HG03064 (cell line): ENCODE measurements around the gene DHH.

Source experiments
- ATAC-seq: cut with Tn5 transposase; IDR thresholded peaks from one replicate; pipeline ENCODE4 v1.9.1; 2021; ENCODE audit warnings: low read depth; ENCODE audit not compliant: unreplicated experiment

Gene DHH

DNA sequence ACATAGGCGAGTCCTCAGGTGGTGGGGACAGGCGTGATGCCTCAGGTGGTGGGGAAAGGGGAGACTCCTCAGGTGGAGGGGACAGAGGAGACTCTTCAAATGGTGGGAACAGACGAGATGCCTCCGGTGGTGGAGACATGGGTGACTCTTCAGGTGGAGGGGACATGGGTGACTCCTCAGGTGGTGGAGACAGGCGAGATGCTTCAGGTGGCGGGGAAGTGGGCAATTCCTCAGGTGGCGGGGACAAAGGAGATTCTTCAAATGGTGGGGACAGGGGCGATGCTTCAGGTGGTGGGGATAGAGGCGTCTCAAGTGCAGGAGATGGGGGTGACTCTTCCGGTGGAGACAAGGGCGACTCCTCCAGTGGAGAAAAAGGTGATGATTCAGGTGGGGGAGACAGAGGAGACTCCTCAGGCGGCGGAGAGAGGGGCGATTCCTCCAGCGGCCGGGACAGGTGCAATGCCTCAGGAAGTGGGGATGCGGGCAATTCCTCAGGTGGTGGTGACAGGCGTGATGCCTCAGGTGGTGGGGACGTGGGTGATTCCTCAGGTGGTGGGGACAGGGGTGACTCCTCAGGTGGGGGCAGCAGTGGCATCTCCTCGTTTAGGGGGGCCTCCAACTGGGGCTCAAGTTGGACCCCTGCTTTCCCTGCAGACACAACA is 42.7 kb downstream of the DHH start:
- ATAC-seq, result no peak

- no peak for ATAC-seq
These were observed 43.2 kb downstream of the DHH start for GRCh38 chr12:49051373-49051764.

GRCh38 chr12:49050507-49051372 is 43.9 kb downstream of the DHH start:
- no peak for ATAC-seq

DNA sequence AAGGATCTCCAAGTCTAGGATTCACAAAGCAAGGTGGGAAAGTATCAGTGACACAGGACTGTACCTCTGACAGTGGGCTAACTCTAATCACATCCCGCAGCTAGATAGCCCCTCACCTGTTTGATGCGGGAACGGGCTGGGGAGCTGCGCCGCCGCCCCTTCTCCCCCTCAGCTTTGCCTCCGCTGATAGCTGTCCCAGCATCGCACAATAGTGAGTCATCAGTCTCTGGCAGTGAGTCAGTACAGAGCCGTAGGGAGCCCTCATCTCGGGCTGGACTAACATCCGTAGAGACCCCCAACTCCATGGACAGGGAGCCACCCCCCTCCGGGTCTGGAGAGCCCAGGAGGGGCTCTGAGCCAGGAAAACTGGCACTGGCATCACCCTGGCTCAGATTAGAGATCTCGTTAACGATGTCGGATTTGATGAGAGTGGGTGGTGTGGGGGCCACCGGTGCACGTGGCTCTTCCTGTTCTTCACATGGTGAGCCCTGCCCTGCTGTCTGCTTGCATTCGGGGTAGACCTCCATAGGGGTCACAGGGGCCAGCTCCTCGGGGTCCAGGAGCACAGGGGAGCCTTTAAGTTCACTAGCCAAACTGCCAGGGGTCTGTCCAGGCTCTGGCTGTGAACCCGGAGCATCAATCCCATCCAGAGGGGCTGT is 44.9 kb downstream of the DHH start:
- no peak for ATAC-seq

DNA sequence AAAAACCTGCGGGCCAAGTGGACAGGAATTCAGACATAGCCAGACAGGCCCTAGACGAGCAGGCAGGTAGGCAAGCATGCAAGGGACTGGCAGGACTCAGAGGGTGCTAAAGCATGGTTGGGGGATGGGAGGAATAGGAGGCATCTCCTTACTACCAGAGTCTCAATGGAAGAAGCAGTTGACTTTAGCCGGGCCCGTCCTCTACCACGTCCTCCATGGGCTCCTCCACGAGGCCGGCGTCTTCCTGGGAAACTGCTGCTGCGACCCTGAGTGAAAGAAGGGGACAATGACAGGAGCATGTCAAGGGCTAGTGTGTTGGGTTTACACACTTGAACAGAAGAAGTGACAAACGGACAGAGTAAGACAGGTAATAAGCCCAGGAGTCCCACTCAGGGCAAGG is 45.6 kb downstream of the DHH start:
- ATAC-seq, result no peak

DNA sequence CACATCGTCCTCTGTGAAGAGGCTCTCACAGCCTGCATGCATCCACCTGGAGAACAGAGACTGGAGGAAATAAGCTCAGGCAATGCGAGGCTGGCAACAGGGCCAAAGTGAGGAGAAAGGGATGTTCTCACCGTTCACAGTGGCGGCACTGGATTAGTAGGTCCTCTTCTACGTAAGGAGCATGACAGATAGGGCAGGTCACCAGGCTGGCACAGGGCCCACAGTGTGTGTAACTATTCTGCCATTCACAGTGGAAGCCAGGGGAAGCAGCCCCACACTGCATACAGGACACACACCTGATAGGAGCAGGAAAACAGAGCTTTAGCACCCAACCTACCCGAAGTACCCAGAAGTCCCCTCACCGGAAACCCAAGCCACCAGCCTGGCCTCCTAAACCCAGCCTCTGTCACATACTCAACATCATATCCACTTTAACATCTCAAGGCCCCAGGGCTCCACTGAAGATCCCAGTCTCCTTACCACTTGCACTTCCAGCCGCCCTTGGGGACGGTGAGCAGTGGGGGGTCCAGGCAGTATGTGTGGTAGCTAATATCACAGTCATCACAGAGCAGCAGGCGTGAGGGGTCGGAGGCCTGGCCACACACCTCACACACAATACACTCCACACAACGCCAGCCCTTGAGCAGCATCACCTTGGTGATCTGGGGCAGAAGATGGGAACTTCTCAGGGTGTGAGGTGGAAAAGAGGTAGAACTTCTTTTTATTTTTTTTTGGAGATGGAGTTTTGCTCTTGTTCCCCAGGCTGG is 48.3 kb downstream of the DHH start:
- ATAC-seq, result no peak

DNA sequence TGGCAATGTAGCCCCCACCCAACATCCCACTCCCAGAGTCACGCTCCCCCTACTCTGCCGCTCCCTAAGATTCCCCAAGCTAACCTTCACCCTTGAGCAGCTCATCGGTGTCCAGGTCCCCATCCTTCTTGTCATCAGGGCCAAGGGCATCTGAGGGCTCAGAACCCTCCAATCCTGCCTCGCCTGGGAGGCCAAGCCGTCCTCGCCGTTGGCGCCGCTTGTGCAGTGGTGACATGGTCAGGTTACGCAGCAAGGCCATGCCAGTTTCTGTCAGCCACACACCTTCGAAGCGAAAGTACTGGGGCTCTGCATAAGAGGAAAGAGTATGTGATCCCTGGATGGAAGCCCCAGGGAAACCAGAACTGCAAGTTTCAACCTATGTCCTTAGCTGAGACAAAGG is 49.9 kb downstream of the DHH start:
- no peak for ATAC-seq

DNA sequence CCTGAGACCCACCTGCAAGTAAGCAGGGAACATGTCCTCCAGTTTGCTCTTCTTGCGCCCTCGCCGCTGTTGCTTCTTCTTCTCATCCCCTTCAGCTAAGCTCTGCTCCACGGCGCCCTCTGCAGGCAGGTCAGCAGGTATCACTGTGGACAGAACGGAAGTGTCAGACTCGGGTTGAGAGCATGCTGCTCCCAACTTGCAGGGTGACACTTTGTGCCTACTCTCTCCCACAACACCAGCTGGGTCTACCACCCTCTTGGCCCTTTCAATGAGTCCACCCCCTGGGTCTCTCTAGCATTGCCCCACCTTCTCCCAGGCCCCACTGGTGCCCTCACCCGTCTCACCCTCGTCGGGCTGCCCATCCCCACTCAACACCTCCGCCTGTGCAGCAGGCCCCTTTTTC is 50.7 kb downstream of the DHH start:
- ATAC-seq, result no peak

DNA sequence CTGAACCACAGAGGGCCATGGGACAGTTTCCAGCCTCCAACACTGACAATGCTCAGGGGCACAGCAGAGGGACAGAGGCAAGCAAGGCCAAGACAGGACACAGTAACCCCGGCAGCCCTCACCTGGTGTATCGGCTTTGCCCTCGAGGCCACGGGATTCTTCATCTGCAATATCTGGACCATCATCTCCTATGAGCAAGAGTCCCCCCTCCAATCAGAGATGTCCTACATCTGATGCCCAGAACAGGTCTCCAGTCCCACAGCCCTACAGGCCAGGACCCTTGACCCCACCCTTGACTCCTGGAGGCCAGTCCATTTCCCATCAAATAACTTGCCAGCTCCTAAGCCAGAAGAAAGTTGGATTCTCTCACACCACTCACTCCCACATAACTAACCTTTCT is 51.4 kb downstream of the DHH start:
- ATAC-seq, result no peak

DNA sequence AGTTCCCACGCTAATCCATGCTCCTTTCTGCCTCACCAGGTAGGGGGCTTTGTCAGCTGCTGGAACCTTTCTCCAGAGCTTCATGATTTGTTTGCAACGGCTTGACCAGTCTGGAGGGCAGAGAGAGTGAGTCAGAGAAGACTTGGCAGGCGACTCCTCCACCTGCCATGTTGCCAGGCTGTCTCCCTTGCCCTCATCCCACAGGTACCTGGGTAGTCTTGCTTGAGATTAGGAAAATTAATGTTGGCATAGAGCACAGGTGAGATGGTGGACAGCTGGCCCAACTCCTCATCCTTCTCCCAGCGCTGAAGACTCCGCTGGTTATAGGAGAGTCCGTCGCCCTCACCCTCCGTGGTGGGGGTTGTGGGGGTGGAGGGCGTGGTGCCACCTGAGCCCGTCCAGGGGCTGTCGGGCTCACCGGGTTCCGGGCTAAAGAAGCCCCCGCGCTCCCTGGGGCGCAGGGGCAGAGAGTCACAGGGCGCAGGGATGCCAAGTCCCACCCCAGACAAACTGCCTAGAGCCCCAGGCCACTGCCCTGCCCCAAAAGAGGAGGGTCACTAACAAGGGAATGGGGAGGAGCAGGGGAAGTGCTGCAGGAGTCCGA is 52.6 kb downstream of the DHH start:
- no peak for ATAC-seq

- no peak for ATAC-seq
These were observed 53.3 kb downstream of the DHH start for GRCh38 chr12:49041036-49041880.

GRCh38 chr12:49040364-49040855 is 54.2 kb downstream of the DHH start:
- ATAC-seq, result no peak

- no peak for ATAC-seq
These were observed 54.9 kb downstream of the DHH start for GRCh38 chr12:49039421-49040363.

DNA sequence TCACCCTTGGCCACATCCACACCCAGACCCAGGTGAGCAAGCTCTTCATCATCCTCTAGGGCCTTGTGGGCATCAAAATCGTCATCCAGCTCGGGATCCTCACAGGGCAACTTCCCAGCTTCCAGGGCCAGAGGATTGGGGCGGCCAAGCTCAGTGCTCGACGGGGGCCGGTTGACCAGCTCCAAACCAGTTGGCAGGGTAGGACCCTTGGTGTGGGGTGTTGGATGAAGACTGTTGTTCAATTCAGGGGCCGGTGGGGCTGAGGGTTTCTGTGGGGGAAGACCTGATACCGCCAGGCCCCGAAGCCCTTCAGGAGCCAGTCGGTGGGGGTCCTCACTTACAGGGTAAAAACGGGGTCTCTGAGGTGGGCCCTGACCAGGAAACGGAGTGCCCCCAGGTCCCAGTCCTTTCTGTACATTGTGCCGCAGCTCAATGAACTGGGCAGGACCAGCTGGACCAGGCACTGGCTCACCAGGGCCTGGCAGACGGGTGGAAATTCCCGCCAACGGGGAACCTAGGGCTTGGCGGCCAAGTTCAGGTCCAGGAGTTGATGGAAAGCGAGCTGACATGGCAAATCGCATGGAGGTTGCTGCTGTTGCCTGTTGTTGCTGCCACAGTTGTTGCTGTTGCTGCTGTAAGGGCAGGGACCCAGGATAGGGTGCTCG is 56.2 kb downstream of the DHH start:
- ATAC-seq, result no peak

- ATAC-seq, result no peak
These were observed 56.7 kb downstream of the DHH start for GRCh38 chr12:49037947-49038237.

- no peak for ATAC-seq
These were observed 57.3 kb downstream of the DHH start for GRCh38 chr12:49037111-49037946.
